ENCODE data around the gene ETV3. TPM values are rescaled to one million over a fixed set of nuclear protein-coding genes. Genes with fewer than 3 reads are reported as not detected.
A peak's percentile ranks its signal among the peaks of the same experiment; 100 is the strongest.

Gene ETV3
- total RNA-seq, 2 donors from 2014 or later, result 26.9 to 40.6 TPM

DNA sequence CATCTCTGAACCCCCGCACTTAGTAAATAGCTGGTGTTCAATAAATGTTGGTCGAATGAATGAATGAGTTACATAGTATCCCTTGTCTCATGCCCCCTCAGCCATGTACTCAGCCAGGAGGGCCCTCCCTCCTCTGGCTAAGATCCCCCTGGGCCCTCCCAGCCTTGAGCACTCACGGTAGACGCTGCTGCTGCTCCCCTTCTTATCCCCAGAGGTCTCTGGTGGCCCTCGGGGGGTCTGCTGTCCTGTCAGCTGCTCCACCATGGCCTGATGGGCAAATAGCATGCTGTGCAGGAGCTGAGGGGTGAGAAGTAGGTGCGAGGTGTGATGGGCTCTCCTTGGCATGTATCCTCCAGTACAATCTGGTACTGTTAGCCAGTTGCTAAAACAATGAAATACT, 40.5 kb downstream of the ETV3 start:
- WGBS, 2 experiments (ENCODE audit: insufficient coverage in 1 of 2, insufficient read length in 1 of 2), result 80% methylated on average over 6 of the region's 6 CpGs; no CpG with 5 or more reads in 1 of the 2 experiments
- H3K9me3 Mint-ChIP-seq, result no peaks in the 10 kb centered on the region
- H3K27ac Mint-ChIP-seq, result no peak overlapping the region
- TF ChIP-seq, protein P1, sequence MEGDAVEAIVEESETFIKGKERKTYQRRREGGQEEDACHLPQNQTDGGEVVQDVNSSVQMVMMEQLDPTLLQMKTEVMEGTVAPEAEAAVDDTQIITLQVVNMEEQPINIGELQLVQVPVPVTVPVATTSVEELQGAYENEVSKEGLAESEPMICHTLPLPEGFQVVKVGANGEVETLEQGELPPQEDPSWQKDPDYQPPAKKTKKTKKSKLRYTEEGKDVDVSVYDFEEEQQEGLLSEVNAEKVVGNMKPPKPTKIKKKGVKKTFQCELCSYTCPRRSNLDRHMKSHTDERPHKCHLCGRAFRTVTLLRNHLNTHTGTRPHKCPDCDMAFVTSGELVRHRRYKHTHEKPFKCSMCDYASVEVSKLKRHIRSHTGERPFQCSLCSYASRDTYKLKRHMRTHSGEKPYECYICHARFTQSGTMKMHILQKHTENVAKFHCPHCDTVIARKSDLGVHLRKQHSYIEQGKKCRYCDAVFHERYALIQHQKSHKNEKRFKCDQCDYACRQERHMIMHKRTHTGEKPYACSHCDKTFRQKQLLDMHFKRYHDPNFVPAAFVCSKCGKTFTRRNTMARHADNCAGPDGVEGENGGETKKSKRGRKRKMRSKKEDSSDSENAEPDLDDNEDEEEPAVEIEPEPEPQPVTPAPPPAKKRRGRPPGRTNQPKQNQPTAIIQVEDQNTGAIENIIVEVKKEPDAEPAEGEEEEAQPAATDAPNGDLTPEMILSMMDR (conservative IDR thresholded peaks at IDR 0.05), result no peak
- H3K4me1 Mint-ChIP-seq, result peaks cover 17% of the 10 kb centered on the region
- no peaks in the 10 kb centered on the region for H3K36me3 ChIP-seq (ENCODE audit: control insufficient read depth, insufficient read depth, low read length)
- H3K27me3 Mint-ChIP-seq (ENCODE audit: insufficient read depth), result peaks cover 1% of the 10 kb centered on the region
- H3K9ac ChIP-seq (ENCODE audit: extremely low read depth, low read length, poor library complexity, severe bottlenecking), result no peak overlapping the region
- no peak overlapping the region for H3K4me3 ChIP-seq (ENCODE audit: low read length)
- H3K4me3 Mint-ChIP-seq, result no peak overlapping the region
- peak; percentile 63 for DNase-seq
- H3K27me3 ChIP-seq (ENCODE audit: control insufficient read depth, insufficient read depth, low read length, poor library complexity, severe bottlenecking), result no peaks in the 10 kb centered on the region
- H3K9me3 ChIP-seq (ENCODE audit: control insufficient read depth, low read length), result no peaks in the 10 kb centered on the region
- no peaks in the 10 kb centered on the region for H3K4me1 ChIP-seq (ENCODE audit: control insufficient read depth, insufficient read depth, low read length)
- H3K36me3 Mint-ChIP-seq (ENCODE audit: low read depth), result no peaks in the 10 kb centered on the region
- H3K27ac ChIP-seq (ENCODE audit: low read depth, low read length), result no peak overlapping the region

DNA sequence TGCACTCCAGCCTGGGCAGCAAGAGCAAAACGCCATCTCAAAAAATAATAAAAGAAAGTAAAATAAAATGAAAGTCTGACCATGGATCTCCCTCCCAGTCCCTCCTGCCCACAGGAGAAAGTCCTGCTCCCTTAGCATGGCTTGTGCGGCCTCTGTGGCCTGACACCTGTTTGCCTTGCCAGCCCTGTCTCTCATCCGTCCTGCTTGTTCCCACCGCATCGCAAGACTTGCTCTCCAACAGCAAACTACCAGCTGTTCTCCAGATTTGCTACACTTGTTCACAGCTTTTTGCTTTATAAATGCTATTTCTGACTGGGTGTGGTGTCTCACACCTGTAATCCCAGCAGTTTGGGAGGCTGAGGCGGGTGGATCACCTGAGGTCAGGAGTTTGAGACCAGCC, 41.3 kb downstream of the ETV3 start:
- Histone ChIP-seq H3K27ac (ENCODE audit: low read depth, low read length) (no peak overlapping the region), H3K4me3 (ENCODE audit: low read length) (no peak overlapping the region), H3K9ac (ENCODE audit: extremely low read depth, low read length, poor library complexity, severe bottlenecking) (no peak overlapping the region), H3K4me1 (ENCODE audit: control insufficient read depth, insufficient read depth, low read length) (no peaks in the 10 kb centered on the region), H3K9me3 (ENCODE audit: control insufficient read depth, low read length) (no peaks in the 10 kb centered on the region), H3K36me3 (ENCODE audit: control insufficient read depth, insufficient read depth, low read length) (no peaks in the 10 kb centered on the region), H3K27me3 (ENCODE audit: control insufficient read depth, insufficient read depth, low read length, poor library complexity, severe bottlenecking) (no peaks in the 10 kb centered on the region)
- no peak for DNase-seq
- TF ChIP-seq, protein P1 (conservative IDR thresholded peaks at IDR 0.05), result no peak
- no peaks in the 10 kb centered on the region for H3K36me3 Mint-ChIP-seq (ENCODE audit: low read depth)
- H3K9me3 Mint-ChIP-seq, result no peaks in the 10 kb centered on the region
- H3K4me3 Mint-ChIP-seq, result no peak overlapping the region
- H3K4me1 Mint-ChIP-seq, result peaks cover 13% of the 10 kb centered on the region
- WGBS, 2 experiments (ENCODE audit: insufficient coverage in 1 of 2, insufficient read length in 1 of 2), result 50 to 80% methylated on average over 2 to 6 of the region's 6 CpGs
- peaks cover 1% of the 10 kb centered on the region for H3K27me3 Mint-ChIP-seq (ENCODE audit: insufficient read depth)
- H3K27ac Mint-ChIP-seq, result no peak overlapping the region

DNA sequence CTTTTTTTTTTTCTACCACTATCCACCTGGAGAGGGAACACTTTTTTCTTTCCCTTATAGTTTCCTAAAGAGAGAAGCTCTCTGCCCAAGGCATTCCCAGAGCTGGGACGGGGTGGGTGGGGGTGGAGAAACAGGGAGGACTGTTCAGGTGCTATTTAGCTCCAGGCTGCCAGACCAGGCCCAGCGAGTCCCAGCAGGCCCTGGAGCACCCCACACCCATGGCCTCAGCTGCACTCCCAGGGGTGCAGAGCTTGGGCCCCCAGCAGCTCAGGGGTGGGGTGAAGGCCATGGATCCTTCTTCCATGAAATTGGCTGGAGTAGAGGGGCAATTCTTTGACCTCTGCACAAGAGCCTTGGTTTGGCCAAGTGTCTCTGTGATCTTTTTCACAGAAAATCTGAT, 42.6 kb downstream of the ETV3 start:
- Histone ChIP-seq H3K4me3 (ENCODE audit: low read length) (no peak overlapping the region), H3K4me1 (ENCODE audit: control insufficient read depth, insufficient read depth, low read length) (no peaks in the 10 kb centered on the region), H3K9ac (ENCODE audit: extremely low read depth, low read length, poor library complexity, severe bottlenecking) (no peak overlapping the region), H3K27ac (ENCODE audit: low read depth, low read length) (no peak overlapping the region), H3K27me3 (ENCODE audit: control insufficient read depth, insufficient read depth, low read length, poor library complexity, severe bottlenecking) (no peaks in the 10 kb centered on the region), H3K9me3 (ENCODE audit: control insufficient read depth, low read length) (no peaks in the 10 kb centered on the region), H3K36me3 (ENCODE audit: control insufficient read depth, insufficient read depth, low read length) (no peaks in the 10 kb centered on the region)
- H3K36me3 Mint-ChIP-seq (ENCODE audit: low read depth), result no peaks in the 10 kb centered on the region
- no peak overlapping the region for H3K27ac Mint-ChIP-seq
- TF ChIP-seq, protein P1 (conservative IDR thresholded peaks at IDR 0.05), result no peak
- H3K9me3 Mint-ChIP-seq, result no peaks in the 10 kb centered on the region
- no peak for DNase-seq
- H3K4me1 Mint-ChIP-seq, result peaks cover 13% of the 10 kb centered on the region
- H3K27me3 Mint-ChIP-seq (ENCODE audit: insufficient read depth), result peaks cover 1% of the 10 kb centered on the region
- WGBS, 2 experiments (ENCODE audit: insufficient coverage in 1 of 2, insufficient read length in 1 of 2), result 98% methylated on average over 2 of the region's 2 CpGs; no CpG with 5 or more reads in 1 of the 2 experiments
- H3K4me3 Mint-ChIP-seq, result no peak overlapping the region
